Measurements from ENCODE around the gene LAMTOR1. TPM values are rescaled to one million over a fixed set of nuclear protein-coding genes. Genes with fewer than 3 reads are reported as not detected.

LAMTOR1 gene
- total RNA-seq, 3 donors from 2014 or later, result 87.2 to 120 (median 112) TPM

DNA sequence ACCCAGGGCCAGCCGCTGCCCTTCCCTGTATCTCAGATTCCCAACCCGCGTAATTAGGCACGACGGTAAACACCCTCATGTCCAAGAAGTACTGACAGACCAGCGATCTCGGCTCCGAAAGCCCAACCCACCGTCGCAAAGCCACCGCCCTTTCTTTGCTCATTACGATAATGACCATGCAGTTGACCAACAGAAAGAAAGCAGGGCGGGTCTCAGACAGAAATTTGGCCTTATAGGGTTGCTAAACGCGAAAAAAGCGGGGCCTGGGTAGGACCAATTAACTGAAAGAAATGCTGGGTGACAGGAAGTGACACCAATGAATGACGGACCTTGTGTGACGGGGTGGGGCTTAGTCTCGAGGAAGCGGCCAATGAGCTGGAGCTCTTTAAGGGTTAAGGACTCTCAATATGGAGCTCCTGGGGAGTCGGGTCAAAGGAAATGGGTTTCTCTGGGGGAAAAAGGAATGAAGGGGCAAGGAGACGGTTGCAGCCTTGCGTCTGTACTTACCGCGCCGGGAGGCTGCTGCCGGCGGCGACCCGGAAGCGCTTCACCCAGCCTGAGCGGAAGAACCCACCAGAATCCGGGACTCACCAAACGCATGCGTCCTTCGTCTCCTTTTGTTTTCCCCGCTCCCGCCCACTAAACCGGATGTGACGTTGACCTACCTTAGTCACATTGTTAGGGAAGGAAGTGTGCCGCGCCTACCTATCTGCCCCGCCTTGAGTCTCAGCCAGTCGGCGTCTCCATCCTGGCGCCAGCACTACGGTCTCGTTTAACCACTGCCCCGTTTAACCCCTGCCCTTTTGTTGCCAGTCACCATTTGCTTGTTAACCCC, 9.3 kb upstream of the LAMTOR1 start, which contains the start of gene ANAPC15:
Gene ANAPC15, minus strand, starts transcription at position 553 of the 835 bp plus-strand sequence. CDS start 1,419 bp downstream, outside the sequence.
- Histone ChIP-seq H3K4me3 (peak within 1 kb of the TSS; percentile 71 to 83 (median 72)), H3K9me3 (no peaks in the 10 kb centered on the region), H3K4me1 (peaks cover 0 to 6% of the 10 kb centered on the region in 2 donors), H3K27me3 (no peaks in the 10 kb centered on the region), H3K27ac (peak within 1 kb of the TSS; percentile 98 to 99), H3K36me3 (no peaks in the 10 kb centered on the region)
- TF ChIP-seq POLR2AphosphoS5 (IDR thresholded peaks at IDR 0.05), result peak; percentile 90 to 98 (median 91)
- TF ChIP-seq POLR2A (IDR thresholded peaks at IDR 0.05), result peak; percentile 92
- TF ChIP-seq, protein P1, sequence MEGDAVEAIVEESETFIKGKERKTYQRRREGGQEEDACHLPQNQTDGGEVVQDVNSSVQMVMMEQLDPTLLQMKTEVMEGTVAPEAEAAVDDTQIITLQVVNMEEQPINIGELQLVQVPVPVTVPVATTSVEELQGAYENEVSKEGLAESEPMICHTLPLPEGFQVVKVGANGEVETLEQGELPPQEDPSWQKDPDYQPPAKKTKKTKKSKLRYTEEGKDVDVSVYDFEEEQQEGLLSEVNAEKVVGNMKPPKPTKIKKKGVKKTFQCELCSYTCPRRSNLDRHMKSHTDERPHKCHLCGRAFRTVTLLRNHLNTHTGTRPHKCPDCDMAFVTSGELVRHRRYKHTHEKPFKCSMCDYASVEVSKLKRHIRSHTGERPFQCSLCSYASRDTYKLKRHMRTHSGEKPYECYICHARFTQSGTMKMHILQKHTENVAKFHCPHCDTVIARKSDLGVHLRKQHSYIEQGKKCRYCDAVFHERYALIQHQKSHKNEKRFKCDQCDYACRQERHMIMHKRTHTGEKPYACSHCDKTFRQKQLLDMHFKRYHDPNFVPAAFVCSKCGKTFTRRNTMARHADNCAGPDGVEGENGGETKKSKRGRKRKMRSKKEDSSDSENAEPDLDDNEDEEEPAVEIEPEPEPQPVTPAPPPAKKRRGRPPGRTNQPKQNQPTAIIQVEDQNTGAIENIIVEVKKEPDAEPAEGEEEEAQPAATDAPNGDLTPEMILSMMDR (IDR thresholded peaks at IDR 0.05), result peak in 1 of 3 donors; percentile 33
- DNase-seq (ENCODE audit: low spot score in 2 of 2), result peak; percentile 99 to 100
- intact Hi-C loops (cut with DNase I; ENCODE audit: low total_unique reads), result no loop called here

DNA sequence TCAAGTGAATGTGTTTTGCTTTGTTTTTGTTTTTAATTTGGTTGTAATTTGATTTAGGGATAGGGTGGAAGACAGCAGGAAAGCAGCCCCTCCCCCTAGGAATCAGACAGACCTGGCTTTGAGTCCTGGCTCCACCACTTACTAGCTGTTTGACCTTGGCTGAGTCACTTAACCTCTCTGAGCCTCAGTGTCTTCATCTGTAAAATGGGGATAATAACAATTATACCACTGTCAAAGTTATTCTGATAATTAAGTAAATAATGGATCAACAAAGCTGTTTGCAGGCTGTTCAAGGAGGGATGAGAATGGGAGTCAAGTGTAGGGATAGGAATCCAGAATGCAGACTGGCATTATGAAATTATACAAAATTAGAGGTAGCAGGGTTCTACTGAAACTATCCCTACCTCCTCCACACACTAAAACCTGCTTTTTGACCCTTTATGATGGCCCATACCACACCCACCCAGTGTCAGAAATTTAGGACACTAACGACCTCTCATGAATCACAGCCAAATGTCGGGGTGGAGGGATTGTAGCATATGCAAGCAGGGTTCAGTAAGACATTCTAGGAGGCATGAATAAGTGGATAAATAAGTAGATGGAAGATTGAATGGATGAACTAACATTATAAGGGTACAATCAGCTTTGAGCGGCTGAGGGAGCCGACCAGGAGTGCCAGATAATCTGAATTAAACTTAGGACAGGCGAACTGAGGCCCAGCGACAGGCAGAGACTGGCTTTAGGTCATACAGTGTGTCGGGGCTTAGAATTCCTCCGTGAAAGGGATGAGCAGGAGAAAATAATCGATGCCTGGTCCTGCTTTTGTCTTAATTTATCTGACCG, 8.4 kb upstream of the LAMTOR1 start:
- Histone ChIP-seq H3K9me3 (no peaks in the 10 kb centered on the region), H3K36me3 (no peaks in the 10 kb centered on the region), H3K4me1 (peaks cover 0 to 6% of the 10 kb centered on the region in 2 donors), H3K27ac (peak overlapping the region; percentile 98 to 99), H3K4me3 (peak overlapping the region; percentile 71 to 83 (median 72)), H3K27me3 (no peaks in the 10 kb centered on the region)
- TF ChIP-seq POLR2AphosphoS5 (IDR thresholded peaks at IDR 0.05) (no peak), POLR2A (IDR thresholded peaks at IDR 0.05) (no peak)
- TF ChIP-seq, protein P1 (IDR thresholded peaks at IDR 0.05), result no peak
- intact Hi-C loops (cut with DNase I; ENCODE audit: low total_unique reads), result no loop called here
- DNase-seq (ENCODE audit: low spot score in 2 of 2), result no peak

DNA sequence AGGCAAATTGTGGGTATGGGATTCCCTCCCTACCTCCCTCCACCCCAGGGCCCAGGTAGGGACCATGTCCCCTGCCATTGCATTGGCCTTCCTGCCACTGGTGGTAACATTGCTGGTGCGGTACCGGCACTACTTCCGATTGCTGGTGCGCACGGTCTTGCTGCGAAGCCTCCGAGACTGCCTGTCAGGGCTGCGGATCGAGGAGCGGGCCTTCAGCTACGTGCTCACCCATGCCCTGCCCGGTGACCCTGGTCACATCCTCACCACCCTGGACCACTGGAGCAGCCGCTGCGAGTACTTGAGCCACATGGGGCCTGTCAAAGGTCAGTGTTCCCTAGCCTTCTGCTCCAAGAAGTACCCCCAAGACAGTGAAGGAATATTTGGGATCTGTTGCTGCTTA, 2.8 kb upstream of the LAMTOR1 start, which contains the start of gene TOMT:
Gene TOMT, plus strand, starts transcription at position 37 of the 400 bp plus-strand sequence. Its CDS starts 28 bp downstream, at position 65.
- Histone ChIP-seq H3K9me3 (no peaks in the 10 kb centered on the region), H3K4me3 (no peak within 1 kb of the TSS), H3K27ac (no peak within 1 kb of the TSS), H3K4me1 (peaks cover 10 to 13% of the 10 kb centered on the region in 2 donors), H3K36me3 (no peaks in the 10 kb centered on the region), H3K27me3 (no peaks in the 10 kb centered on the region)
- DNase-seq (ENCODE audit: low spot score in 2 of 2), result no peak
- intact Hi-C loops (cut with DNase I; ENCODE audit: low total_unique reads), result loop anchor here (5.0 kb wide), 1 partner anchor 1206 kb away; no protein-coding TSS in a partner anchor
- TF ChIP-seq POLR2A (IDR thresholded peaks at IDR 0.05), result no peak
- TF ChIP-seq, protein P1 (IDR thresholded peaks at IDR 0.05), result no peak

- Histone ChIP-seq H3K36me3 (no peaks in the 10 kb centered on the region), H3K4me1 (peaks cover 10 to 19% of the 10 kb centered on the region in 2 donors)
Observed at GRCh38 chr11:72103754-72104167, 664 bp upstream of the LAMTOR1 start.

More at GRCh38 chr11:72103754-72104167, 664 bp upstream of the LAMTOR1 start:
- H3K4me3 ChIP-seq, result peak overlapping the region; percentile 86 to 91 (median 89)
- H3K27me3 ChIP-seq, result no peaks in the 10 kb centered on the region
- no peak for DNase-seq (ENCODE audit: low spot score in 2 of 2)
- intact Hi-C loops (cut with DNase I; ENCODE audit: low total_unique reads), result no loop called here
- TF ChIP-seq, protein P1 (IDR thresholded peaks at IDR 0.05), result peak in 1 of 3 donors; percentile 1
- TF ChIP-seq POLR2A (IDR thresholded peaks at IDR 0.05) (no peak), POLR2AphosphoS5 (IDR thresholded peaks at IDR 0.05) (no peak)
- no peaks in the 10 kb centered on the region for H3K9me3 ChIP-seq
- H3K27ac ChIP-seq, result peak overlapping the region; percentile 89 to 97

Data from breast epithelium (tissue), 4 donors.